H1 (cell line): Measurements from ENCODE around the gene TEX2. TPM values are rescaled to one million over a fixed set of nuclear protein-coding genes. Genes with fewer than 3 reads are reported as not detected.

Experiments
- CTCF ChIA-PET: fragments of 300-600 bp; sonication (Branson Sonifier 250); formaldehyde crosslinking; loops from one replicate; lab custom pipeline; 2021; ENCODE audit not compliant: partially characterized antibody; lab: Charles Lee
- POLR2A ChIA-PET: fragments of 300-600 bp; sonication (Branson Sonifier 250); formaldehyde crosslinking; loops from one replicate; lab custom pipeline; 2021; ENCODE audit warnings: inconsistent platforms; ENCODE audit not compliant: partially characterized antibody; lab: Charles Lee
- DNase-seq, 2 experiments: peaks; one replicate each; pipeline versions ENCODE4 v3.0.0 to v3.0.0-alpha.2; 2010 to 2022; ENCODE audit warnings: low spot score in 2 of 2, low read depth in 1 of 2, mixed read lengths in 1 of 2
- FAIRE-seq: peaks from 2 replicates; lab custom pipeline; 2011; peaks lifted over from hg19 to GRCh38; lab: Jason Lieb, UNC
- H2AFZ ChIP-seq: 2 replicates; pipeline ENCODE4 v1.8.1; 2012; ENCODE audit warnings: low read length, inconsistent platforms
- H2AK5ac ChIP-seq: 2 replicates; pipeline ENCODE4 v1.6.1; 2013; ENCODE audit warnings: low read depth, low read length
- H2BK120ac ChIP-seq: replicated peaks from 2 replicates; pipeline ENCODE3; 2013; ENCODE audit warnings: low read depth, low read length, inconsistent platforms
- H2BK12ac ChIP-seq: 2 replicates; pipeline ENCODE4 v1.6.1; 2013; ENCODE audit warnings: low read depth, low read length
- H2BK15ac ChIP-seq: 2 replicates; pipeline ENCODE4 v1.6.1; 2013; ENCODE audit warnings: low read length
- H2BK20ac ChIP-seq: 2 replicates; pipeline ENCODE4 v1.6.1; 2013; ENCODE audit warnings: low read length
- H2BK5ac ChIP-seq: 2 replicates; pipeline ENCODE4 v1.6.1; 2013; ENCODE audit warnings: low read depth, low read length
- H3K14ac ChIP-seq: 2 replicates; pipeline ENCODE4 v1.6.1; 2013; ENCODE audit warnings: inconsistent platforms; ENCODE audit not compliant: insufficient read length
- H3K18ac ChIP-seq: 2 replicates; pipeline ENCODE4 v1.6.1; 2013; ENCODE audit warnings: low read length; ENCODE audit errors: extremely low read depth
- H3K23ac ChIP-seq: 2 replicates; pipeline ENCODE4 v1.6.1; 2013; ENCODE audit warnings: inconsistent platforms; ENCODE audit not compliant: insufficient read length
- H3K23me2 ChIP-seq: 2 replicates; pipeline ENCODE4 v1.6.1; 2013; ENCODE audit warnings: low read depth, low read length
- H3K27ac ChIP-seq: 2 replicates; pipeline ENCODE4 v1.6.1; 2011; ENCODE audit warnings: low read depth, low read length, inconsistent platforms
- H3K27me3 ChIP-seq, 4 experiments: replicated peaks in 1 of 4; 1 replicate in 1 of 4; 2 replicates in 3 of 4; pipeline versions ENCODE4 v1.6.1 to v1.8.1; 2011 to 2013; ENCODE audit warnings: low read length in 3 of 4, mild to moderate bottlenecking in 3 of 4, inconsistent platforms in 2 of 4, mixed read lengths in 2 of 4, moderate library complexity in 1 of 4; ENCODE audit not compliant: control insufficient read depth in 3 of 4, insufficient read depth in 3 of 4; ENCODE audit errors: extremely low read depth in 1 of 4
- H3K36me3 ChIP-seq, 4 experiments: 2 replicates each; pipeline versions ENCODE4 v1.6.1 to v1.8.1; 2011 to 2013; ENCODE audit warnings: mild to moderate bottlenecking in 4 of 4, low read length in 3 of 4, moderate library complexity in 2 of 4, control low read depth in 1 of 4, inconsistent platforms in 1 of 4; ENCODE audit not compliant: insufficient read depth in 4 of 4, control insufficient read depth in 2 of 4
- H3K4ac ChIP-seq: replicated peaks from 2 replicates; pipeline ENCODE3; 2013; ENCODE audit warnings: low read length, low read depth, mixed read lengths, inconsistent platforms; ENCODE audit not compliant: insufficient read length
- H3K4me1 ChIP-seq, 4 experiments: replicated peaks in 1 of 4; 1 replicate in 1 of 4; 2 replicates in 3 of 4; pipeline versions ENCODE4 v1.6.1 to v1.8.1; 2011 to 2013; ENCODE audit warnings: low read length in 3 of 4, inconsistent platforms in 2 of 4, mixed read lengths in 1 of 4; ENCODE audit not compliant: insufficient read depth in 4 of 4, control insufficient read depth in 3 of 4
- H3K4me2 ChIP-seq, 2 experiments: 2 replicates each; pipeline versions ENCODE4 v1.6.1 to v1.8.1; 2011 to 2013; ENCODE audit warnings: low read depth in 2 of 2, low read length in 2 of 2, control low read depth in 1 of 2, inconsistent platforms in 1 of 2, mild to moderate bottlenecking in 1 of 2; ENCODE audit not compliant: insufficient read depth in 1 of 2
- H3K4me3 ChIP-seq, 4 experiments: fragments of 200-600, 300-600 bp in 1 of 4; sonication (generic), shearing (Covaris generic), sonication (Bioruptor Twin) in 1 of 4; 2 replicates each; pipeline versions ENCODE4 v1.5.1 to v1.8.1; 2011 to 2016; ENCODE audit warnings: low read length in 4 of 4, low read depth in 3 of 4, control low read depth in 2 of 4, inconsistent platforms in 2 of 4, mild to moderate bottlenecking in 2 of 4, mixed read lengths in 1 of 4, moderate library complexity in 1 of 4; ENCODE audit not compliant: insufficient read depth in 2 of 4; ENCODE audit errors: extremely low read depth in 1 of 4
- H3K56ac ChIP-seq: replicated peaks from 2 replicates; pipeline ENCODE3; 2013; ENCODE audit warnings: low read depth, mild to moderate bottlenecking, mixed read lengths, low read length, inconsistent platforms; ENCODE audit not compliant: insufficient read length
- H3K79me1 ChIP-seq: 2 replicates; pipeline ENCODE4 v1.6.1; 2013; ENCODE audit warnings: low read depth, low read length, control low read depth
- H3K79me2 ChIP-seq, 2 experiments: 2 replicates each; pipeline versions ENCODE4 v1.6.1 to v1.8.1; 2012 to 2013; ENCODE audit warnings: low read length in 2 of 2, mild to moderate bottlenecking in 2 of 2, inconsistent platforms in 1 of 2; ENCODE audit not compliant: insufficient read depth in 2 of 2, control insufficient read depth in 1 of 2
- H3K9ac ChIP-seq, 4 experiments: replicated peaks in 1 of 4; 1 replicate in 1 of 4; 2 replicates in 3 of 4; pipeline versions ENCODE4 v1.6.1 to v1.8.1; 2011 to 2013; ENCODE audit warnings: low read depth in 3 of 4, low read length in 3 of 4, control low read depth in 2 of 4, mild to moderate bottlenecking in 2 of 4, moderate library complexity in 2 of 4, inconsistent platforms in 1 of 4; ENCODE audit errors: extremely low read depth in 1 of 4
- H3K9me3 ChIP-seq, 2 experiments: 2 replicates each; pipeline versions ENCODE4 v1.6.1 to v1.8.1; 2012 to 2013; ENCODE audit warnings: mild to moderate bottlenecking in 2 of 2, moderate library complexity in 2 of 2, control low read depth in 1 of 2, inconsistent platforms in 1 of 2, low read depth in 1 of 2, low read length in 1 of 2, mixed read lengths in 1 of 2; ENCODE audit not compliant: insufficient read depth in 2 of 2
- H4K20me1 ChIP-seq, 2 experiments: replicated peaks in 1 of 2; 2 replicates each; pipeline versions ENCODE3 to v1.8.1; 2011 to 2013; ENCODE audit warnings: inconsistent platforms in 2 of 2, low read length in 2 of 2, mild to moderate bottlenecking in 1 of 2; ENCODE audit not compliant: insufficient read depth in 2 of 2, control insufficient read depth in 1 of 2
- H4K5ac ChIP-seq: 2 replicates; pipeline ENCODE4 v1.6.1; 2013; ENCODE audit warnings: low read length, low read depth, mixed read lengths, inconsistent platforms; ENCODE audit not compliant: insufficient read length
- H4K8ac ChIP-seq: 2 replicates; pipeline ENCODE4 v1.8.0; 2013; ENCODE audit warnings: mild to moderate bottlenecking, moderate library complexity, low read length, inconsistent platforms; ENCODE audit not compliant: insufficient read depth; ENCODE audit errors: extremely low read depth
- H4K91ac ChIP-seq: replicated peaks from 2 replicates; pipeline ENCODE3; 2013; ENCODE audit warnings: low read length, mixed read lengths, inconsistent platforms; ENCODE audit not compliant: insufficient read length
- CBX8 ChIP-seq: fragments of 300-800, 300-1000 bp; sonication (generic); IDR thresholded peaks from 2 replicates; pipeline ENCODE4 v1.7.1; 2016; ENCODE audit warnings: low read depth, low read length, borderline replicate concordance
- FOSL1 ChIP-seq: IDR thresholded peaks from 2 replicates; pipeline ENCODE4 v1.6.1; 2011; ENCODE audit warnings: mild to moderate bottlenecking, low read depth, low read length, moderate library complexity; ENCODE audit not compliant: insufficient read depth
- MAFK ChIP-seq: IDR thresholded peaks from 2 replicates; pipeline ENCODE4 v1.6.1; 2012; ENCODE audit warnings: low read depth, mild to moderate bottlenecking, improper control_type of control experiment, low read length
- NRF1 ChIP-seq: IDR thresholded peaks from 2 replicates; pipeline ENCODE4 v1.6.1; 2011; ENCODE audit warnings: mild to moderate bottlenecking, low read depth, low read length, improper control_type of control experiment
- POLR2A ChIP-seq, 2 experiments: IDR thresholded peaks; 1 replicate in 1 of 2; 2 replicates in 1 of 2; pipeline ENCODE4 v1.6.1; 2011; ENCODE audit warnings: low read depth in 2 of 2, low read length in 2 of 2, mild to moderate bottlenecking in 2 of 2; ENCODE audit errors: control extremely low read depth in 1 of 2
- SAP30 ChIP-seq: fragments of 300-600 bp; sonication (generic); IDR thresholded peaks from 2 replicates; pipeline ENCODE4 v1.7.1; 2012; ENCODE audit warnings: low read length, moderate library complexity, mild to moderate bottlenecking, inconsistent platforms; ENCODE audit not compliant: insufficient read depth, insufficient replicate concordance
- SIRT6 ChIP-seq: IDR thresholded peaks from one replicate; pipeline ENCODE4 v1.7.1; 2012; ENCODE audit warnings: low read length, inconsistent platforms
- TEAD4 ChIP-seq: IDR thresholded peaks from 2 replicates; pipeline ENCODE4 v1.6.1; 2012; ENCODE audit warnings: low read depth, low read length, inconsistent platforms, mixed read lengths
- WGBS, 2 experiments: shearing (Covaris generic) in 1 of 2; methylation state at CpG; one replicate each; pipeline versions ENCODE4 v1.1.6 to v1.1.7; 2013 to 2015; ENCODE audit warnings: low lambda C conversion rate in 2 of 2, mixed read lengths in 2 of 2, inconsistent platforms in 1 of 2, low coverage in 1 of 2, missing lambda C conversion rate in 1 of 2; ENCODE audit not compliant: insufficient replicate concordance in 2 of 2, insufficient coverage in 1 of 2, insufficient read length in 1 of 2; ENCODE audit errors: extremely low coverage in 1 of 2, missing lambda C conversion rate in 1 of 2; 5-methylcytosine and 5-hydroxymethylcytosine counted together
- polyA plus RNA-seq, 7 experiments: library from polyadenylated mRNA; depleted of rRNA in 3 of 7; stranded (reverse) in 5 of 7; unstranded in 2 of 7; fragments of >200 nt in 5 of 7; fragments of 200-250 nt in 2 of 7; gene quantifications; 1 replicate in 5 of 7; 2 replicates in 1 of 7; 4 replicates in 1 of 7; pipeline versions ENCODE4 v1.2.1 to v1.2.3, GENCODE V29; 2011 to 2013; ENCODE audit warnings: missing spikeins in 2 of 7, mixed read lengths in 2 of 7
- total RNA-seq: library from RNA; stranded (reverse); fragmentation: NEBNext Ultra II Directional; extraction: Animal tissue kit (Norgen Biotek cat#: 25700); gene quantifications from 2 replicates; pipeline ENCODE4 v1.2.1, GENCODE V29; 2021
- TF ChIP-seq, protein P1 (sequence below): IDR thresholded peaks from 2 replicates; pipeline ENCODE4 v1.6.1; 2011; ENCODE audit warnings: low read length, improper control_type of control experiment

TEX2 gene
- total and polyA plus RNA-seq, 2 of the 8 experiments (the other 6 are each of a cell fraction or from before 2014, with no cell fraction given) = 6.1 to 15.6 TPM

DNA sequence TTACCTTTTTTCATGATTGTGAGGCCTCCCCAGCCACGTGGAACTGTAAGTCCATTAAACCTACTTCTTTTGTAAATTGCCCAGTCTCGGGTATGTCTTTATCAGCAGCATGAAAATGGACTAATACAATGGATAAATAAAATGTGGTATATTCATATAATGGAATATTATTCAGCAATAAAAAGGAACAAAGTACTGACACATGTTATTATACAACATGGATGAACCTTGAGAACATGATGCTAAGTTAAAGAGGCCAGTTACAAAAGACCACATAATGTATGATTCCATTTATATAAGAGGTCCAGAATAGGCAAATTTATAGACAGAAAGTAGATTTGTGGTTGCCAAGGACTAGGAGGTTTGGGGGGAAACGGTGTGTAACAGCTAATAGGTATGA lies 138.5 kb downstream of the TEX2 start:
- no peak overlapping the region for H3K23ac ChIP-seq
- POLR2A ChIA-PET = interaction anchor here (0.8 to 1.5 kb wide), 3 partner anchors 9 to 22 kb away, joined by 3 to 5 read pairs (median 3); no protein-coding TSS in a partner anchor
- CTCF ChIA-PET = interaction anchor here (0.8 to 2.1 kb wide), 6 partner anchors 9 to 68 kb away, joined by 3 to 6 read pairs (median 3); no protein-coding TSS in a partner anchor

More for the DNA sequence above, 138.5 kb downstream of the TEX2 start:
- Histone ChIP-seq H2AK5ac (no peak overlapping the region), H3K18ac (no peak overlapping the region), H4K5ac (no peak overlapping the region), H2AFZ (no peak overlapping the region), H3K4me1 (no peaks in the 10 kb centered on the region), H2BK120ac (no peak overlapping the region), H3K4me3 (no peak overlapping the region), H3K9ac (no peak overlapping the region), H3K14ac (no peak overlapping the region), H2BK15ac (no peak overlapping the region), H3K56ac (no peak overlapping the region), H3K36me3 (no peaks in the 10 kb centered on the region; a peak in 1 of 8 replicates), H3K79me1 (no peaks in the 10 kb centered on the region), H3K27me3 (peaks cover 0 to 8% (median 1%) of the 10 kb centered on the region in 4 experiments; a peak in 3 of 7 replicates), H2BK20ac (no peak overlapping the region), H3K23me2 (peaks cover 2% of the 10 kb centered on the region; the same call in 1 of the 2 replicates), H3K4ac (no peak overlapping the region), H4K8ac (no peak overlapping the region), H4K91ac (no peak overlapping the region), H3K27ac (no peak overlapping the region), H2BK5ac (no peak overlapping the region), H2BK12ac (no peak overlapping the region), H3K9me3 (no peaks in the 10 kb centered on the region; a peak in 1 of 4 replicates), H3K79me2 (no peaks in the 10 kb centered on the region), H4K20me1 (no peaks in the 10 kb centered on the region), H3K4me2 (no peak overlapping the region)
- DNase-seq = no peak
- no peak for FAIRE-seq
- no peak for TF ChIP-seq FOSL1
- TF ChIP-seq, protein P1, sequence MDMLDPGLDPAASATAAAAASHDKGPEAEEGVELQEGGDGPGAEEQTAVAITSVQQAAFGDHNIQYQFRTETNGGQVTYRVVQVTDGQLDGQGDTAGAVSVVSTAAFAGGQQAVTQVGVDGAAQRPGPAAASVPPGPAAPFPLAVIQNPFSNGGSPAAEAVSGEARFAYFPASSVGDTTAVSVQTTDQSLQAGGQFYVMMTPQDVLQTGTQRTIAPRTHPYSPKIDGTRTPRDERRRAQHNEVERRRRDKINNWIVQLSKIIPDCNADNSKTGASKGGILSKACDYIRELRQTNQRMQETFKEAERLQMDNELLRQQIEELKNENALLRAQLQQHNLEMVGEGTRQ = no peak
- TF ChIP-seq POLR2A (IDR thresholded peaks at IDR 0.05; ENCODE audit: control extremely low read depth in 1 of 2, low read depth in 2 of 2, low read length in 2 of 2) = no peak
- no peak for TF ChIP-seq NRF1
- no peak for TF ChIP-seq TEAD4
- no peak for TF ChIP-seq MAFK
- no peak for TF ChIP-seq CBX8
- no peak for TF ChIP-seq SAP30
- TF ChIP-seq SIRT6 = no peak
- WGBS, 2 experiments = 90% methylated on average over 3 of the region's 3 CpGs; no CpG with 5 or more reads in 1 of the 2 experiments
